GM21619 (cell line): ENCODE measurements around the gene NUCB2.
A peak's percentile ranks its signal among the peaks of the same experiment; 100 is the strongest.
"Not testable (repeated sequence)": the region's sequence is repeated elsewhere in the genome, so short reads cannot be mapped to it uniquely, and the experiment has no call there.

Experiments used
- ATAC-seq: cut with Tn5 transposase; IDR thresholded peaks from one replicate; pipeline ENCODE4 v1.9.1; 2021; ENCODE audit not compliant: unreplicated experiment

NUCB2 gene

DNA sequence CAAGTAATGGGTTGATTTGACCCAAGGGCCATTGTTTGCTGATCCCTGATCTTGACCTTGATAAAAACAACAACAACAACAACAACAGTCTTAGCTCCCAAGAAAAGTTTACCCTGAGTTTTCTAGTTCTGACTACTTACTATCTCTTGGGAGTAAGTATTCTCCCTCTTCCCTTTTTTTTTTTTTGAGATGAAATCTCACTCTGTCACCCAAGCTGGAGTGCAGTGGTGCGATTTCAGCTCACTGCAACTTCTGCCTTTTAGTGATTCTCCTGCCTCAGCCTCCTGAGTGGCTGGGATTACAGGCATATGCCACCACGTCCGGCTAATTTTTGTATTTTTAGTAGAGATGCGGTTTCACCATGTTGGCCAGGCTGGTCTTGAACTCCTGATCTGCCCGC lies 8.0 kb upstream of the NUCB2 start:
- ATAC-seq, result not testable (repeated sequence)

GRCh38 chr11:17268902-17269301 lies 7.6 kb upstream of the NUCB2 start:
- ATAC-seq, result no peak

DNA sequence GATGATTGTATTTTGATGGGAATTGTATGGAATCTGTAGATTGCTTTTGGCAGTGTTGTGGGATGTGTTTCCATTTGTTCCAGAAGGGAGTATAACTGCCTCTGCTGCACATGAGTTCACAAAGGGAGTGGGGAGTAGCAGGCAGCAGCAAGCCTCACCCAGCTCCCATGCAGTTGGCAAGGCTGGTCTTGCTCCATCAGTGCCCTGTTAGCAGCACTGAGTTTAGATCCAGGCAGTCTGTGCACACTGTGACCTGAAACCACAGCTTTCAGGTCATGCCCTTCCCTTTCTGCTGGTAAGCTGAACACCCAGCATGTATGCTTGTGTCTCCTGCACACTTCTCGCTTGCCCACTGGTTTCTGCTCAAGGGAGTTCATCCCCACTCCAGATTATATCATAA lies 3.7 kb upstream of the NUCB2 start:
- ATAC-seq, result no peak

GRCh38 chr11:17273211-17273610 lies 3.3 kb upstream of the NUCB2 start:
- no peak for ATAC-seq

- ATAC-seq, result no peak
Measured at GRCh38 chr11:17273668-17274282, 2.8 kb upstream of the NUCB2 start.

DNA sequence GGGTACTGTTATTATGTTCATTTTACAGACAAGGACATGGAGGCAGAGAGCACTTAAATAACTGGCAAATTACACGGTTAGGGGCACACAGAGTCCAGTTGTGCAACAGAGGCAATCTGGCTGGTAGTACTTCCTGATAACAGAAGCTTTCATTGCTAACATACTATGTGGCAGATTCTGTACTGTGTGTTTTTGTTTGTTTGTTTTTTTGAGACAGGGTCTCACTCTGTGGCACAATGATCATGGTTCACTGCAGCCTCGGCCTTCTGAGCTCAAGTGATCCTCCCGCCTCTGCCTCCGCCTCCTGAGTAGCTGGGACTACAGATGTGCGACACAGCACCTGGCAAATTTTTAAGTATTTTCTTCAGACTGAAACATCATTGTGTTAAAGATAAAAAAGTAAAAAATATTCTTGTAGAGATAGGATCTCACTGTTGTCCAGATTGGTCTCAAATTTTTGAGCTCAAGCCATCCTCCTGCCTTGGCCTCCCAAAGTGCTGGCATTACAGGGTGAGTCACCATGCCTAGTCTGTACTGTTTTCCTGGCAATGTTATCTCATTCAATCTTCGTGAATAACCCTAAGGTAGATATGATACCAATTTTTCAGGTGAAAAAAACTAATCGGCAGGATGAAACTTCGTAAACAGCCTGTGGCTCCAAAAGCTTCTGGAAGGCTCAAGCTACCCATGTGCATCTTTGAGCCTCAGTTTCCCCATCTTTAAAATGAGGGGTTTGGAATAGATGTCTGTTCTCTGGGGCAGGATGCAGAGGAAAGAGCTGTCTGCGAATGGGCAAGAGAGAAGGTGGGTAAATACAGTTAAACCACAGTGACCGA lies 921 bp upstream of the NUCB2 start:
- ATAC-seq, result no peak

DNA sequence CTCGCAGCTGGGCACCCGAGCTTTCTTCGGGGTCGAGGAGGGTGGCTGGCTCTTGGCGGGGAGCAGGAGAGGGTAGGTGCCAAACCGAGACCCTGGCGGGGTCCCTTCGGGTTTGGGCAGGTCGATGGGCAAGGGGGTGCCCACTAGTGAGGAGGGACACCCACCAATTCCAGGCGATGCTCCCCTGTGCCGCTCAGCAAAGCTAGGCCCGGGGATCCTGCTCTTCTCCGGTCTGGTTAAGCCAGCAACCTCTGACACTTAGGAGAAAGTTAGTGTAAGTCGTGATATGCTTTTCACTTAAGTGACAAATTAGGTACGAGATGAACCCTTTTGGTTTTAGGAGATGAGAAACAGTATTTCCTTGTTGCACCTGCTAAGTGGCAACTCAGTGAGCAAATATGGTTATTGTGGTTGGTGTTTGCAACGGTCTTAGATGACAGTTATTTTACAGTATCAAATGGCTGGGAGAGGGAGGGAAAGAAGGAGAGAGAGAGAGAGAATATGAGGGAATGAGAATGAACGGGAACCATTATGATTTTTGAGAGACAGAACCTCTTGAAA lies 565 bp downstream of the NUCB2 start:
- peak; percentile 18 for ATAC-seq

DNA sequence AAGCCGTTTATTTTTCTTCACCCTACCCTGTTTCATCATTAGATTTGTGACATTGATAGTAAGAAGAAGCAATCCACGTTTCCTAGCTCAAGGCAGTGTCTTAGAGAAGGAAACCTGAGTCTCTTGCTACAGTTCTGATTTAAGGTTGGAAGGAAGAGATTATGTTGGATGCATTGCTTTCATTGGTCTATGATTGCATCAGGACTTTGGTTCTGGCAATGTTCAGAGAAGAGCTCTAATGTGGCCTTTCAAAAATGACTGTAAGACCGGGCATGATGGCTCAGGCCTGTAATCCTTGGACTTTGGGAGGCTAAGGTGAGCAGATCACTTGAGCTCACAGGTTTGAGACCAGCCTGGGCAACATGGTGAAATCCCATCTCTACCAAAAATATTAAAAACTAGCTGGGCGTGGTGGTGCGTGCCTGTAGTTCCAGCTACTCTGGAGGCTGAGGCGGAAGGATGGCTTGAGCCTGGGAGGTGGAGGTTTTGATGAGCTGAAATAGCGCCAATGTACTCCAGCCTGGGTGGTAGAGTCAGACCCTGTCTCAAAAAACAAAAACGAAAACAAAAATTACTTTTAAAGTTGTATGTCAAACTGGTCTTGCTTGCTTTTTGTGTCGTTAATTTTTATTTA lies 4.1 kb downstream of the NUCB2 start:
- ATAC-seq, result no peak

- no peak for ATAC-seq
Measured at GRCh38 chr11:17286332-17286731, 9.8 kb downstream of the NUCB2 start.

DNA sequence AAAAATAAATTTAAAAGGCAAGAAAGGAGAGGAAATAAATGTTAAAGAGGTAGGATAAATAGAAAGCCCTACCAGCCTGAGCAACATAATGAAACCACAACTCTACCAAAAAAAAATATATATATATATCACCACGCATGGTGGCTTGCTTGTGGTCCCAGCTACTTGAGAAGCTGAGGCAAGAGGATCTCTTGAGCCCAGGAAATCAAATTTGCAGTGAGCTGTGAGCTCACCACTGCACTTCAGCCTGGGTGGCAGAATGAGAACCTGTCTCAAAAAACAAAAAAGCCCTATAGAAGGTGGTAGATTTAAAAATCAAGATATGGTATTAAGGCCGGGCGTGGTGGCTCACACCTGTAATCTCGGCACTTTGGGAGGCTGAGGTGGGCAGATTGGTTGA lies 10.5 kb downstream of the NUCB2 start:
- ATAC-seq, result no peak

- ATAC-seq, result no peak
Measured at GRCh38 chr11:17291710-17292109, 15.2 kb downstream of the NUCB2 start.

DNA sequence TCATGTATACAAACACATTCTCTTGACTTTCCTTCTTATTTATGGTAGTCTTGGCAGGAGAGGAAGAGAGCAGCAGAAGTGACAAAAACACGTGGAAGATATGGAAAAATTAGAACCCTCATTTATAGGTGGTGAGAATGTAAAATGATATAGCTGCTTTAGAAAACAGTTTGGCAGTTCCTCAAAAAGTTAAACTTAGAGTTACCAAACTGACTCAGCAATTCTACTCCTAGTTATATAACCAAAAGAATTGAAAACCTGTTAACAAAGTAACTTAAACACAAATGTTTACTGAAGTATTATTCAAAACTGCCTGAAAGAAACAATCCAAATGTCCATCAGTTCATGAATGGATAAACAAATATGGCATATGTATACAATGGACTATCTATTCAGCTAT lies 16.8 kb downstream of the NUCB2 start:
- no peak for ATAC-seq

GRCh38 chr11:17294033-17294432 lies 17.5 kb downstream of the NUCB2 start:
- ATAC-seq, result peak; percentile 51

DNA sequence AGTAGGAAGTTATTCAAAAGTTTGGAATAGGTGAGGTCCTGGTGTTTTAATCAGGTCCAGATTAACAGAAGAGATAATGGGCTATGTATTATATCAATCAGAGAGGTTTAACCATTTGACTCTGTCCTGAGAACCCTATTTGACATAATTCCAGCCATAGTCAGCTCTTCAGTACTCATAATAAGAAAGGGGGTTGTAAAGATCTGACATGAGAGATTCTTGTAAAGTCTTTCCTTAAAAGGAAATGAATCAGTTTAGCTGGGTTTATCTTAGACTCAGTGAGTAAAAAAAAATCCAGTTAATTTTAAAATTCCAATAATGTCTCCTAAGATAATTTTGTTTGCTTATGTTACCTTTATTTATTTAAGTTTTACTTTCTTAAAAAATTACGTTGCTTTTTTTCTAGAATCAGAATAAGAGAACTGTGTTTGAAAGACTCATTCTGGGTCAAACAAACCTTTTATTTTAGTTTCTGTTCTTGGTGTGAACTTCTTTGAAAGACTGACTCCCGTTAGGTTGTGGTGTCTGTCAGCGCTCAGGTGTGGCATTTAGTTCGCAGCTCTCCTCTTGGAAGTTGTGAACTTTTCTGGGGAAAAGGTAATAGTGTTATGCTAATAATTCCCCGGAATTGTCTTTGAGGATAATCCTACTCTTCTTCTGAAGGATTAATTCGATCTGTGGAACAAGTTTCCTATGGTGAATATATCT lies 20.5 kb downstream of the NUCB2 start:
- no peak for ATAC-seq

GRCh38 chr11:17298302-17298701 lies 21.8 kb downstream of the NUCB2 start:
- ATAC-seq, result peak; percentile 79

- no peak for ATAC-seq
Measured at GRCh38 chr11:17300372-17300771, 23.8 kb downstream of the NUCB2 start.

- no peak for ATAC-seq
Measured at GRCh38 chr11:17313349-17314231, 37.1 kb downstream of the NUCB2 start.

DNA sequence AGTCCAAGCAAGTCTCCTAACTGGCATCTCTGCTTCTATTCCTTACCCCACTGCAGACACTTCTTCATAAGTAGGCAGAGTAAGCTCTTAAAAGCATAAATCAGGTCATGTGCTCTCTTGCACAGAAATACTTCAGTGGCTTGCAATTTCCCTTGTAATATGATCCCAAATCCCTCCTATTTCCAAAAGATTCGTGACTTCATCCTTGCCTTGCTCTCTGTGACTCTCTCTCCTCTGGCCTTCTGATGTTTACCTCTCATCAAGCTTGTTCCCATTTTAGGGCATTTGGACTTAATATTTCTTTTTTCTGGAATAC lies 37.7 kb downstream of the NUCB2 start:
- ATAC-seq, result no peak

DNA sequence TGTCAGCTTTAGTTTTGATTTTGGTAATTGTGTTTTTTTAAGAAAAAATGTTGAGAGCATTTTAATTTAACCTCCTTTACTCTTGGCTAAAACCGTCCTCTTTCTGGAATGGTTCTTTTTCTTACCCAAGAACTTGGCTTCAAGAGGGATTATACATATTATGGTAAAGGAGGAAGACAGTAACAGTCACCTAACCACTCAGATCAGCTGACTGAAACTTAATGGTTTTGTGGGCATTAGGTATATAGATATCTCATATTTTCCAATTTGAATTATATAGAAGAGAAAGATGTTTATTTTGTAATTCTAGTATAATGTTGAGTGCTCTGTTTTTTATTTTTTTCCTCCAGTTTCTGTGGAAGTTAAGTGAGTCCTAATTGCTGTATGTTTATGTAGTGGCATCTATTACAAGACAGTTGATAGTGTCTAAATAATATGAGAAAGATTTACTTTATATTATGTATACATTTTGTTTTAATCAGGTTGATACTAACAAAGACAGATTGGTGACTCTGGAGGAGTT lies 38.4 kb downstream of the NUCB2 start:
- ATAC-seq, result no peak

DNA sequence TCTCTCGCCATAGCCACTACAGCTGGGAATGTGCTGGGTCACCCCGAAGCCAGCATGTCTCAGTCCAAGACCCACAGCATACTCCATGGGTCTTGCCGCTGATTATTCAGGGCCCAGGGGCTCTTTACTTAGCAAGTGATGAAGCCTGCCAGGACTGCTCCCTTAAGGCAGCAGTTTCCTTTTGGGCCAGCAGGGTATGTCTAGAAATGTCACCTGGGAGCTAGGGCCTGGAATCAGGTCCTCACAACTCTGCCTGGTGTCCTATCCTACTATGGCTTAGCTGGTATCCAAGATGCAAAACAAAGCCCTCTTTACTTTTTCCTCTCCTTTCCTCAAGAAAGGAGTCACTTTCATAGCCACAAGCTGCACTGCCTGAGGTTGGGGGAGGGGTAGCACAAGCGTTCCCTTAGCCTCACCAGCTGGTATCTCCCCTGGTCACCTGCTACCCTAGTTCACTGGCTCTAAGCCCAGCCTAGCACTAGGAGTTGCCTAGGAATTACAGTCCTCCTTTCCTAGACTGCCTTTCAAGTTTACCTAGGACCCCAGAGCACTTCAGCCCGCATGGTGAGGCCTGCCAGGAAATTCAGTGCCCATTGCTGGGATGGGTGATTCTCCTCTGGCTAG lies 52.4 kb downstream of the NUCB2 start:
- ATAC-seq, result no peak
